Ureter (tissue), 1 donor: ENCODE measurements around the gene EIF2AK2. TPM values are rescaled to one million over a fixed set of nuclear protein-coding genes. Genes with fewer than 3 reads are reported as not detected.

Experiments used
- total RNA-seq: library from RNA; stranded (reverse); gene quantifications from one replicate; pipeline ENCODE4 v1.2.4, GENCODE V29; 2023
- donor health status: DM: yes; HTN: yes; CAD: no.

EIF2AK2 gene
- total RNA-seq, 1 donor from 2014 or later: 47.7 TPM

Other genes starting within 250 kb of the EIF2AK2 start
- 26.7 TPM for gene STRN, start 190.4 kb downstream of the EIF2AK2 start, total RNA-seq
- 29.7 TPM for gene HEATR5B, start 72.6 kb downstream of the EIF2AK2 start, total RNA-seq
- 6.8 TPM for gene GPATCH11, start 72.5 kb downstream of the EIF2AK2 start, total RNA-seq
- gene SULT6B1, start 31.7 kb upstream of the EIF2AK2 start, total RNA-seq: not detected
- gene CEBPZOS, start 39.5 kb upstream of the EIF2AK2 start, total RNA-seq: 58.6 TPM
- 52.0 TPM for gene CEBPZ, start 74.6 kb upstream of the EIF2AK2 start, total RNA-seq
- gene NDUFAF7, start 74.7 kb upstream of the EIF2AK2 start, total RNA-seq: 18.6 TPM
- 43.3 TPM for gene PRKD3, start 167.9 kb upstream of the EIF2AK2 start, total RNA-seq
- 23.6 TPM for gene QPCT, start 187.7 kb upstream of the EIF2AK2 start, total RNA-seq